NAMALWA (cell line): ENCODE measurements around the gene NCOA1.

Source experiments
- DNase-seq: peaks from one replicate; pipeline ENCODE4 v3.0.0-alpha.2; 2015; ENCODE audit warnings: low spot score

The NCOA1 gene

GRCh38 chr2:24744356-24744755 lies 253.3 kb downstream of the NCOA1 start:
- no peak for DNase-seq

- DNase-seq: no peak
Observed at GRCh38 chr2:24745825-24746224, 254.8 kb downstream of the NCOA1 start.

GRCh38 chr2:24747299-24747698 lies 256.2 kb downstream of the NCOA1 start:
- no peak for DNase-seq

GRCh38 chr2:24749069-24749691 lies 258.1 kb downstream of the NCOA1 start:
- no peak for DNase-seq

GRCh38 chr2:24754985-24755705 lies 264.1 kb downstream of the NCOA1 start:
- DNase-seq: no peak

GRCh38 chr2:24756789-24757188 lies 265.7 kb downstream of the NCOA1 start:
- DNase-seq: no peak

- DNase-seq: no peak
Observed at GRCh38 chr2:24761866-24762265, 270.8 kb downstream of the NCOA1 start.

GRCh38 chr2:24762518-24762917 lies 271.5 kb downstream of the NCOA1 start:
- no peak for DNase-seq

- DNase-seq: no peak
Observed at GRCh38 chr2:24763843-24764242, 272.8 kb downstream of the NCOA1 start.

- no peak for DNase-seq
Observed at GRCh38 chr2:24766609-24767008, 275.6 kb downstream of the NCOA1 start.

- DNase-seq: no peak
Observed at GRCh38 chr2:24768013-24768412, 277.0 kb downstream of the NCOA1 start.

GRCh38 chr2:24768601-24769000 lies 277.5 kb downstream of the NCOA1 start:
- DNase-seq: no peak

GRCh38 chr2:24771061-24771460 lies 280.0 kb downstream of the NCOA1 start:
- DNase-seq: no peak

GRCh38 chr2:24771764-24772586 lies 280.9 kb downstream of the NCOA1 start:
- DNase-seq: no peak

- DNase-seq: no peak
Observed at GRCh38 chr2:24774373-24774772, 283.3 kb downstream of the NCOA1 start.

- DNase-seq: no peak
Observed at GRCh38 chr2:24779116-24779515, 288.1 kb downstream of the NCOA1 start.

- no peak for DNase-seq
Observed at GRCh38 chr2:24783641-24784040, 292.6 kb downstream of the NCOA1 start.

- peak; percentile 87 for DNase-seq
Observed at GRCh38 chr2:24785671-24786321, 294.7 kb downstream of the NCOA1 start.

GRCh38 chr2:24787532-24787931 lies 296.5 kb downstream of the NCOA1 start:
- DNase-seq: no peak

GRCh38 chr2:24788816-24789215 lies 297.8 kb downstream of the NCOA1 start:
- DNase-seq: no peak

GRCh38 chr2:24791452-24791851 lies 300.4 kb downstream of the NCOA1 start:
- no peak for DNase-seq

- no peak for DNase-seq
Observed at GRCh38 chr2:24792542-24792873, 301.5 kb downstream of the NCOA1 start.
